Measurements from ENCODE around the gene MAML1.

MAML1 gene

DNA sequence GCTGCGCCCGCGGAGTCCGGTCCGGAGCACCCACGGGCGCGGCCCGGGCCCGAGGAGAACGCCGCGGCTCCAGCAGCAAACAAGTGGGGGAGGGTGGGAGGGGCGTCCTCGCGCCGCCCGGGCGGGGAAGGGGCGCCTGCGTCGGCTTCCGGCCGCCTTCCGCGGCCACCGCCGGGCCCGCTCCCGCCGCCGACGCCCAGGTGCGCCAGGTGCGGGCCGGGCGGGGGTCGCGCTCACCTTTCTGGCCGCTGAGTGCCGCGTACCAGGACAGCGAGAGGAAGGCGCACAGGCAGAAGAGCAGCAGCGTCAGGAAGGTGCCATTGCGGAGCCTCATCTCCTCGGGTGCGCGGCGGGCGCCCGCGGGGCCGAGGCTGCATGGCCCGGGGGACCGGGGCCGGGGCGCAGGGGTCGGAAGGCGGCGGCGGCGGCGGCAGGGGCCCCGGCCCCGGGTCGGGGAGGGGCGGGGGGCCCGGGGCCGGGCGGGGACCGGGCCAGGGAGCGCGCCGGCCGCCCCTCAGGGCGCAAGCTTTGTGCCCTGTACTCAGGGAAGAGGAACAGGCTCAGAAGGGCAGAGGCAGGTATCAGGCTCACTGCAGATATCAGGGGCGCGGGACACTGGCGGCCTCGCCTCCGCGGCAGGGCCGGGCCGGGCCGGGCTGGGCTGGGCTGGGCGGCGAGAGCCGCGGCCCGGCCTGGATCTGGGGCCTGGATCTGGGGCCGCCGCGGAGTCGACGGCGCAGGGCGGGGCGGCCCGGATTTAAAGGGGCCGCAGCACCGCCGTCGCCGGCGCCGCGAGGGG lies 73.8 kb downstream of the MAML1 start, which contains the start of gene MGAT4B:
Gene MGAT4B (minus strand): TSS at position 617 of the 799 bp plus-strand sequence. CDS start 283 bp downstream, at position 334.
- DNase-seq: peak; percentile 82

DNA sequence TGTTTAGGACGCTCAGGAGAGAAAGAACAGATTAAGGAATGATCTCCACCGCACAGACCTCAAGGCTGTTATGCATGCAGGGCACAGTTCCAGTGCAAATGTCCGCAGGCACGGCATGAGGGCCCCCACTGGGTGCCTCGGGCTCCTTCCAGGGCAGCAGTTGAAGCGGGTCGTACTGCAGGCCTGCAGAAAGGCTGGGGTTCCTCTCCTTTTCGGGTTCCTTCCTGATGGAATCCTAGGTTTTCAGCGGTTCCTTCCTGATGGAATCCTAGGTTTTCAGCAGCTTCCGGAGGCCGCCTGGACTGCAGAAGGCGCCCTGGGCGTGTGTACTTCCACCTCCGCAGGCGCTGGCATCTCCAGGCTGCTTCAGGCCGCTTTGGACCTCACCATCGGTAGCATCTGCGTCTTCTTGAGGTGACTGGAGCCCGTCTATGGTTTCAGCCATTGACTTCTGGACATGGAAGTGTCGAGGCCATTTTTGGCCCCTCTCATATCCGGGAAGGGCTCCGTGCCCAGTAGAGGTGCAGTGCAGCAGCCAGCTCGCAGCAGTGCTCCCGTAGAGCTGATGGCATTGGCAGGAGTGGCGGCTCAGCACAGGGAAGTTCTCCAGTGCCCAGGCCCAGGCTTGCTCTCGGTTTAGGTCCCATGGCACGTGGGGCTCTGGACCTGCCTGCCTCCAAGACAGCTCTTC lies 79.7 kb downstream of the MAML1 start:
- DNase-seq: no peak

DNA sequence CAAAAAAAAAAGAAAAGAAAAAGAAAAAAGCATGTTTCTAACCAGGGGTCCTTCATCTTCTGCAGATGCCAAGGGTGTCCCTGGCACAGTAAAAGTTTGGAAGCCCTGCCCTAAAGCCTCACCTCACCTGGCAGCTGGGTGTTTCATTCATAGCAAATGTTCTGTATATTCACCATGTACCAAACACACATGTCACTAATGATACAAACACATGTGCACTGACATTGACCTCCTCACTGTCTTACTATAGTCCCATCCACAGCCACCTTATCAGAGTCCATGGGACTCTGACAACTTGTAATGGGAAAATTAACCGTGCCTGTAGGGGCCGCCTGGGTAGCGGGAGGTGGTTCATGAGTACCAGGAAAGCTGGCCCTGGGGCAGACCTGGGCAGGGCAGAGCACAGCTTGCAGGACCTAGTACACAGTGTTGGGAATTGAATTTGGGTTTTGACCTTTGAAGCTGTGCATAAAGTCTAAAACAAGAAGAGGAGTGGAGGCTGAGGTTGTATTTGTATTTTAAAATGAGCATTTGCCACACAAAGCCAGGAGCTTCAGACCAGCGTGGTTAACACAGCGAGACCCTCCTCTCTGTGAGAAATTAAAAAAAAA lies 80.5 kb downstream of the MAML1 start:
- no peak for DNase-seq

DNA sequence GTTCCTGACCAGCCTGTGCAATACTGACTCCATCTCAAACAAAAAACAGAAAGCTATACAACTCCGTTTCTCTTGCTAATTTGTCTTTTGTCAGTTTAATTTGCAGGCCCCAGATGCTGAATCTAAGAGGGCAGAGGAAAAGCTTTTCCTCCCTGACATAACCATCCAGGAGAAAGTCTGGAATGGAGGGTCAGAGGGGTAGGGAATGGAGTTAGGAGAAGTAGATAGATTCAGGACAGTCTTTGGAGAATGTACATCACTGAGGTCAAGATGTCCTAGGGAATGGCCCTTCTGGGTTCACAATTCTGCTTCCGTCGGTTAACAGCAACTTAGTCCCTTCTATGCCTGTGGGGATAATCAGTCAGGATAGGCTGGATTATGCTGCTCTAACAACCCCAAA lies 81.5 kb downstream of the MAML1 start:
- no peak for DNase-seq

DNA sequence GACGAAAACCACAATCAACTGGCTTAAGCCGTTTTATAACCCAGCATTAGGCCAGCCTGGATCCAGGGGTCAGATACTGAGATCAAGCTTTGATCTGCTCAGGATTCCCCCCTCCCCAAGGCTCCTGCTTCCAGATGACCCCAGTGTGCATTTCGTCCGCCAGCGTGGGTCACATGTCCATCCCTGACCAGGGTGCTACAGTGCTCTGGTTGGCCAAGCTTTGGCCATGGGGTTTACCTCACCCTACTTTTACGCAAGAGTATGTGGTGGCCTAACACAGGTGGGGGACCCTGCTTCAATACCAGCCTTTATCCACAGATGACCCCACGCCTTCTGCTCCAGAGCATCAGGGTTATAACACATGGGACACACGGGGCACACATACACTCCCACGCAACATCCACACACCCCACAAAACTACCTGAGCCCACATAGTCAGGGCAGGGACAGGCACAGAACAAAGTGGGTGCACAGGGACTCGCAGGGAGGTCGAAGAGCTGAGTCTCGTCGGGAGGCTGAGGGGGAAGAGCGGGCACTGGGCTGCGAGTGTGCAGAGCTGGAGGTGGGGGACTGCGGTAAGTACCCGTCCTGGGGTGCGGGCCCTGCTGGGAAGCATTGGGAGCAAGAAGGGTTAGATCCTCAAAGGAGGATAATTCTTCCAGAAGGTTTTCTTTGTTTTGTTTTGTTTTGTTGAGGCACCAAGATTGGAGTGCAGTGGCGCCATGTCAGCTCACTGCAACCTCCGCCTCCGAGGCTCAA lies 83.0 kb downstream of the MAML1 start:
- DNase-seq: no peak

- DNase-seq: no peak
Observed at GRCh38 chr5:179816401-179816795, 83.8 kb downstream of the MAML1 start.

DNA sequence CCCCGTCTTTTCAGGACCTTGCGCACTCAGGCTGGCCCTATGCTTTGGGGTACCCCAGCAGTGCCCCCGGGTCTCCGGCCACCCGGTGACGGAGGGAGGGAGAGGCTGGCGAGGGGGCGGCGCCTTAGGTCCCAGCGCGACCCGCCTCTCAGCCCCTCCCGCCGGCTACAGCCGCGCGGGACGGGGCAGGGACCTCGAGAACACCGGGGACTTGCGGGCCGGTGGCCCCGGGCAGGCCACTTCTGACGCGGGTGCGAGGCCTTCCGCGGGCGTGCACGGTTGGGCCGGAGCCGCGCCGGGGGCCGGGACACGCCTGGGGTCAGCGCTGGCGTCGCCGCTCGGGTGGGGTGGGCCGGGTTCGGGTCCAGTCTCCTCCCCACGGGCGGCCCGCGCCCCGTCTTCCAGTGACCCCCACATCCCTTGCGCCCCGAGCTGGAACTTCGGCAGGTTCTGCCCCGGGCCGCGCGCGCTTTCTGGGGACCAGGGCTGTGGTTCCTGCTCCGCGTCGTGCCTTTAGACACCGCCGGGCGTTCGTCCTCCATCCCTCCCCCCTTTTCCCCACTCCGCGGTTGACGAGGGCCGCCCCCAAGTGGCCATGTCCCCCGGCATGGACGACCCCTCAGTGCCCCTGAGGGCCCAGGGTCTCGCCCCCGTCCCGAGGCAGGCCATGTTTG lies 84.3 kb downstream of the MAML1 start:
- no peak for DNase-seq

DNA sequence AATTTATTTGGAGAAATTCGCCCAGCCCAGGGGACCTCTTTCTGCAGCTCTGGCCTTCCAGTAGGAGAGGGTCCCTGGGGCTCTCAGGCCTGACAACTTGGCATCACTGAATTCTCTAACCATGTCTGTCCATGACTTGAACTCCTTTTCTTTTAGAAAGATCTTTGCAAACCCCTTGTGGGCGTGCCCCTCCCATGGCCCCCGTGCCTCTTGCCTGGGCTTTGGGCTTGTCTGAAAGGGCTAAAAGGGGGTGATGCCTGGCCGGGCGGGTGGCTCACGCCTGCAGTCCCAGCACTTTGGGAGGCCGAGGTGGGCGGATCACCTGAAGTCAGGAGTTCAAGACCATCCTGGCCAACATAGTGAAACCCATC lies 84.8 kb downstream of the MAML1 start:
- DNase-seq: no peak

DNA sequence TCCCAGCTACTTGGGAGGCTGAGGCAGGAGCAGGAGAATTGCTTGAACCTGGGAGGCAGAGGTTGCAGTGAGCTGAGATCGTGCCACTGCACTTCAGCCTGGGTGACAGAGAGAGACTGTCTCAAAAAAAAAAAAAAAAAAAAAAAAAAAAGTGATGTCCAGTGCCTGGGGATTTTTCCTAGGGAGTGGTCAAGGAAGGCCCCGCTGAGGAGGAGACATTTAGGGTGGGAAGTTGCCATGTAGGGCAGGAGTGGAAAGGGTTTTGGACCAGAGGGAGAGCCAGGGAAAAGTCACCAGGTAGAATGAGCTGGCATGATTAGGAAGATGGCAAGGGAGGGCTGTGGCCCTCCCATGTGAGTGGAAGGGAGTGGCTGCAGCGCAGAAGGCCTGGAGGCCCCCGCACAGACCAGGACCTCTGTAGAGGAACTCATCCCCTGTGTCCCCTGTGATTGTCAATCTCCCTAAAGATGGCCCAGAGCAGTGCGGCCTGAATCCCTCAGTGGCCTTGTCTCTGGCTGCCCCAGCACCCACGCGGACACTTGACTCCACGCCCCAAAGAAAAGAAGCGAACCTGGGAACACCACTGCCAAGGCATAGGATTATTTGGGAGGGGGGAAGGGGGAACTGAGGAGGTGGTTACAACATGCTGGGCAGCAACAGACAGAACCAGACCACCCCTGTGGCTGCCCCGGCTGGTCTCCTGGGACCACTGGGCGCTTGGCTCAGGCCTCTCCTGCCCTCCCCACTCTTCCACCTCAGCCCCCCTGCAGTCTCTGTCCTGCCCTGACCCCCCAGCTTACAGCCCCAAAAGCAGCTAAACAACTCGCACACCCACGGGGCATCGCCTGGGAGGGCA lies 85.5 kb downstream of the MAML1 start:
- no peak for DNase-seq

- peak; percentile 90 for DNase-seq
Observed at GRCh38 chr5:179818746-179819295, 86.2 kb downstream of the MAML1 start.

- DNase-seq: no peak
Observed at GRCh38 chr5:179819296-179820126, 86.9 kb downstream of the MAML1 start.

DNA sequence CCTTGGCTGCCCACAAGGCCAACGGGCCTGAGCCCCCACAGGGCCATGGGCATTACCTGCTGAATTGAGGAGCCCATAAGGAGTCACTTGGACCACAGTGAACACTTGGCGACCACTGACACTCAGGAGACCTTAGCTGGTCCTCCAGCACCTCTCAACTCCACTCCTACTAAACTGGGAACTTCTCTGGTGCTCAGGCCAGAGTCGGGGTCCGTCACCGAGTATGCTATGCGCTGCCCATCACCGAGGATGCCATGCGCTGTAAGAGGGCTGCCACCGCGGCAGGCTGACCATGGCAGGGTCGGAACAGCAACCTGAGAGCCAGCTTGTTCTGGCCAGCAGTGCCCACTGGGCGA lies 87.5 kb downstream of the MAML1 start:
- DNase-seq: no peak

- peak; percentile 86 for DNase-seq
Observed at GRCh38 chr5:179820483-179821297, 88.1 kb downstream of the MAML1 start, which contains the start of gene SQSTM1. Gene SQSTM1 (plus strand): TSS chr5:179820905. CDS start chr5:179820937, 32 bp downstream.

GRCh38 chr5:179821298-179822058 lies 88.9 kb downstream of the MAML1 start:
- DNase-seq: peak; percentile 96

- no peak for DNase-seq
Observed at GRCh38 chr5:179822059-179822432, 89.4 kb downstream of the MAML1 start.

GRCh38 chr5:179822444-179822990 lies 89.9 kb downstream of the MAML1 start:
- DNase-seq: no peak

DNA sequence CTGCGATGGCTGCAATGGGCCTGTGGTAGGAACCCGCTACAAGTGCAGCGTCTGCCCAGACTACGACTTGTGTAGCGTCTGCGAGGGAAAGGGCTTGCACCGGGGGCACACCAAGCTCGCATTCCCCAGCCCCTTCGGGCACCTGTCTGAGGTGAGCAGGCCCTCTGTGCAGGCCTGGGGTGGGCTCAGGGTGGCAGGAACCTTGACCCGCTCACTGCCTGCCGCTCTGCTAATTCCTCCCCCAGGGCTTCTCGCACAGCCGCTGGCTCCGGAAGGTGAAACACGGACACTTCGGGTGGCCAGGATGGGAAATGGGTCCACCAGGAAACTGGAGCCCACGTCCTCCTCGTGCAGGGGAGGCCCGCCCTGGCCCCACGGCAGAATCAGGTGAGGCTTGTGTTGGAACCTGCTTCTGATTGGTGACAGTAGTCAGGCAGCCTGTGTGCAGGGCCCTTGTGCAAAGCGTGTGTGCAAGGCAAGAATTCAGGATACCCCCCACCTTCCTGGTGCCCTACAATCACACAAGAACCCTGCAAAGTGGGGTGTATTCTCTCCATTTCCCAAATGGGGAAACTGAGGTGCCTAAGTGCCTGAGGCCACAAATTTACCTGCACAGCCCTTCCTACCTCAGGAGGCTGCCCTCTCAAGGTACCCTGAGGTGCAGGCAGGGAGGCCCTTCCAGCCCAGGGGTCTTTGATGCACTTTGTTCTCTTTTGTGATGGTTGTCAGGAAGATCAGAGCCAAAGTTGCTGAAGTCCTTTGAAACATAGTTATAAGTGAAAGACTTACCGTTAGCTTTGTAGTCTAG lies 91.5 kb downstream of the MAML1 start:
- peak; percentile 25 for DNase-seq

Measured in left hindlimb (tissue), 1 donor.